CD14-positive monocyte (primary cell): ENCODE results near the gene INPP4B. TPM values are rescaled to one million over a fixed set of nuclear protein-coding genes. Genes with fewer than 3 reads are reported as not detected.

ENCODE experiments used
- DNase-seq, 3 donors: peaks; one replicate each; pipeline ENCODE4 v3.0.0-alpha.2; 2011 to 2022
- H2AFZ ChIP-seq: 2 replicates; pipeline ENCODE4 v1.6.0; 2012; ENCODE audit warnings: mild to moderate bottlenecking, low read depth, low read length, inconsistent platforms; ENCODE audit not compliant: insufficient read depth, poor library complexity, severe bottlenecking
- H3K27ac ChIP-seq, 2 donors: 1 replicate in 1 of 2; 2 replicates in 1 of 2; pipeline ENCODE4 v1.5.1; 2012 to 2013; ENCODE audit warnings: low read length in 2 of 2, control low read depth in 1 of 2, inconsistent platforms in 1 of 2, low read depth in 1 of 2, mild to moderate bottlenecking in 1 of 2
- H3K27me3 ChIP-seq, 2 donors: one replicate each; pipeline versions ENCODE4 v1.6.0 to v1.6.1; 2011 to 2013; ENCODE audit warnings: low read length in 2 of 2; ENCODE audit not compliant: control insufficient read depth in 2 of 2, insufficient read depth in 2 of 2
- H3K36me3 ChIP-seq, 2 donors: replicated peaks in 1 of 2; 1 replicate in 1 of 2; 2 replicates in 1 of 2; pipeline versions ENCODE4 v1.5.1 to v1.6.1; 2012 to 2013; ENCODE audit warnings: low read length in 2 of 2, control low read depth in 1 of 2, inconsistent platforms in 1 of 2, mild to moderate bottlenecking in 1 of 2; ENCODE audit not compliant: insufficient read depth in 2 of 2, control insufficient read depth in 1 of 2
- H3K4me1 ChIP-seq, 2 donors: 1 replicate in 1 of 2; 2 replicates in 1 of 2; pipeline versions ENCODE4 v1.5.1 to v1.6.1; 2012 to 2013; ENCODE audit warnings: low read length in 2 of 2, control low read depth in 1 of 2, inconsistent platforms in 1 of 2, mild to moderate bottlenecking in 1 of 2, moderate library complexity in 1 of 2; ENCODE audit not compliant: insufficient read depth in 2 of 2, control insufficient read depth in 1 of 2
- H3K4me2 ChIP-seq: replicated peaks from 2 replicates; pipeline ENCODE3; 2012; ENCODE audit warnings: low read length, moderate library complexity, mild to moderate bottlenecking; ENCODE audit not compliant: poor library complexity, severe bottlenecking; ENCODE audit errors: extremely low read depth
- H3K4me3 ChIP-seq, 3 experiments: fragments of 200-600 bp in 1 of 3; sonication (generic) in 1 of 3; replicated peaks in 1 of 3; 1 replicate in 2 of 3; 2 replicates in 1 of 3; pipeline ENCODE4 v1.5.1; 2011 to 2013; ENCODE audit warnings: low read length in 3 of 3, mild to moderate bottlenecking in 3 of 3, control low read depth in 2 of 3, low read depth in 2 of 3, inconsistent platforms in 1 of 3, moderate library complexity in 1 of 3
- H3K79me2 ChIP-seq: 2 replicates; pipeline ENCODE4 v1.6.0; 2012; ENCODE audit warnings: mild to moderate bottlenecking, control low read depth, inconsistent platforms, low read length, moderate library complexity; ENCODE audit not compliant: insufficient read depth
- H3K9ac ChIP-seq: 2 replicates; pipeline ENCODE4 v1.6.0; 2017; ENCODE audit warnings: low read length, mild to moderate bottlenecking; ENCODE audit not compliant: insufficient read depth, poor library complexity, severe bottlenecking
- H3K9me3 ChIP-seq, 2 donors: replicated peaks in 1 of 2; 1 replicate in 1 of 2; 2 replicates in 1 of 2; pipeline versions ENCODE4 v1.5.1 to v1.6.1; 2012 to 2013; ENCODE audit warnings: low read length in 2 of 2, control low read depth in 1 of 2; ENCODE audit not compliant: control insufficient read depth in 1 of 2, insufficient read depth in 1 of 2
- H4K20me1 ChIP-seq: 2 replicates; pipeline ENCODE4 v1.6.0; 2012; ENCODE audit warnings: mild to moderate bottlenecking, low read length, control low read depth, moderate library complexity; ENCODE audit not compliant: insufficient read depth
- H3K27ac Mint-ChIP-seq, 7 donors: one replicate each; pipeline ENCODE4 v1.8.0; 2020; ENCODE audit warnings: mild to moderate bottlenecking in 7 of 7, mixed read lengths in 7 of 7, moderate library complexity in 6 of 7, inconsistent platforms in 2 of 7
- H3K27me3 Mint-ChIP-seq, 3 donors: one replicate each; pipeline ENCODE4 v1.8.0; 2021 to 2022; ENCODE audit warnings: low read depth in 3 of 3, mild to moderate bottlenecking in 3 of 3, mixed read lengths in 3 of 3, moderate library complexity in 3 of 3, inconsistent platforms in 1 of 3
- H3K36me3 Mint-ChIP-seq, 2 donors: one replicate each; pipeline ENCODE4 v1.8.0; 2020; ENCODE audit warnings: mixed read lengths in 2 of 2, inconsistent platforms in 1 of 2, mild to moderate bottlenecking in 1 of 2
- H3K4me1 Mint-ChIP-seq: one replicate; pipeline ENCODE4 v1.8.0; 2020; ENCODE audit warnings: mild to moderate bottlenecking, mixed read lengths
- H3K4me3 Mint-ChIP-seq, 2 donors: one replicate each; pipeline ENCODE4 v1.8.0; 2020; ENCODE audit warnings: mild to moderate bottlenecking in 2 of 2, mixed read lengths in 2 of 2, moderate library complexity in 1 of 2
- H3K9me3 Mint-ChIP-seq, 7 donors: one replicate each; pipeline ENCODE4 v1.8.0; 2020 to 2022; ENCODE audit warnings: mixed read lengths in 7 of 7, mild to moderate bottlenecking in 6 of 7, moderate library complexity in 6 of 7, inconsistent platforms in 2 of 7
- CTCF ChIP-seq: fragments of 200-600 bp; IDR thresholded peaks from one replicate; pipeline ENCODE4 v1.8.0; 2022; ENCODE audit warnings: antibody characterized with exemption, mild to moderate bottlenecking
- WGBS: methylation state at CpG from one replicate; pipeline ENCODE4 v1.1.5; 2013; ENCODE audit warnings: missing lambda C conversion rate; ENCODE audit not compliant: insufficient coverage; 5-methylcytosine and 5-hydroxymethylcytosine counted together
- intact Hi-C, 2 donors: fragments of 100-400 bp; cut with micrococcal nuclease; formaldehyde crosslinking; loops; one replicate each; pipeline versions ENCODE4 v1.15.0 to v1.15.1; 2023
- polyA plus RNA-seq, 3 donors: library from polyadenylated mRNA; depleted of rRNA in 1 of 3; unstranded in 2 of 3; stranded (reverse) in 1 of 3; fragments of 300-500 nt in 2 of 3; fragments of >200 nt in 1 of 3; fragmentation: Illumina TruSeq in 2 of 3; gene quantifications; 1 replicate in 2 of 3; 2 replicates in 1 of 3; pipeline ENCODE4 v1.2.3, GENCODE V29; 2012 to 2021

Gene INPP4B
- polyA plus RNA-seq, 3 donors, result 0.13 to 0.38 (median 0.22) TPM

- H3K27ac Mint-ChIP-seq, result no peak overlapping the region
- intact Hi-C loops, result no loop called here
- peaks cover 3% of the 10 kb centered on the region for H3K4me1 Mint-ChIP-seq
- H3K27me3 ChIP-seq, result no peaks in the 10 kb centered on the region
- no peak overlapping the region for H3K4me2 ChIP-seq
- no CpG with 5 or more reads among the region's 5 CpGs for WGBS
- H3K27me3 Mint-ChIP-seq, result no peaks in the 10 kb centered on the region
- H3K9me3 ChIP-seq, result no peaks in the 10 kb centered on the region
- no peaks in the 10 kb centered on the region for H3K4me1 ChIP-seq
- no peak overlapping the region for H3K4me3 ChIP-seq
- H3K79me2 ChIP-seq, result no peaks in the 10 kb centered on the region
- H3K4me3 Mint-ChIP-seq, result no peak overlapping the region
- H3K9ac ChIP-seq, result no peak overlapping the region
- H2AFZ ChIP-seq, result no peak overlapping the region
- TF ChIP-seq CTCF, result no peak
- H3K36me3 ChIP-seq, result no peaks in the 10 kb centered on the region
- H4K20me1 ChIP-seq, result no peaks in the 10 kb centered on the region
- H3K36me3 Mint-ChIP-seq, result no peaks in the 10 kb centered on the region
- no peak for DNase-seq
- peaks cover 0 to 2% (median 0%) of the 10 kb centered on the region in 7 donors for H3K9me3 Mint-ChIP-seq
- H3K27ac ChIP-seq, result no peak overlapping the region
Observed at GRCh38 chr4:142550965-142551364, 295.1 kb downstream of the INPP4B start.

GRCh38 chr4:142549726-142550463 is 296.2 kb downstream of the INPP4B start:
- H3K27ac Mint-ChIP-seq, result no peak overlapping the region
- Histone ChIP-seq H4K20me1 (no peaks in the 10 kb centered on the region), H3K4me2 (no peak overlapping the region), H3K4me3 (no peak overlapping the region), H3K9me3 (no peaks in the 10 kb centered on the region), H2AFZ (no peak overlapping the region), H3K36me3 (no peaks in the 10 kb centered on the region), H3K79me2 (no peaks in the 10 kb centered on the region), H3K27me3 (no peaks in the 10 kb centered on the region), H3K4me1 (no peaks in the 10 kb centered on the region), H3K9ac (no peak overlapping the region), H3K27ac (no peak overlapping the region)
- intact Hi-C loops, result no loop called here
- no peak for TF ChIP-seq CTCF
- peaks cover 3% of the 10 kb centered on the region for H3K4me1 Mint-ChIP-seq
- DNase-seq, result no peak
- no peak overlapping the region for H3K4me3 Mint-ChIP-seq
- no peaks in the 10 kb centered on the region for H3K27me3 Mint-ChIP-seq
- no peaks in the 10 kb centered on the region for H3K36me3 Mint-ChIP-seq
- 36% methylated on average over 1 of the region's 1 CpG for WGBS
- H3K9me3 Mint-ChIP-seq, result peaks cover 0 to 1% (median 0%) of the 10 kb centered on the region in 7 donors
